AG04450 (cell line): ENCODE measurements around the gene RPS15A. TPM values are rescaled to one million over a fixed set of nuclear protein-coding genes. Genes with fewer than 3 reads are reported as not detected.

ENCODE experiments used
- CTCF ChIA-PET: fragments of 300-600, 350-600 bp; formaldehyde crosslinking; extraction: SDS; loops from one replicate; lab custom pipeline; 2022; ENCODE audit warnings: antibody characterized with exemption, inconsistent platforms; lab: Charles Lee
- POLR2A ChIA-PET: fragments of 350-600 bp; formaldehyde crosslinking; extraction: SDS; loops from one replicate; lab custom pipeline; 2021; ENCODE audit warnings: antibody characterized with exemption, inconsistent platforms; lab: Yijun Ruan, JAX
- DNase-seq: peaks from one replicate; pipeline ENCODE4 v3.0.0-alpha.2; 2011; ENCODE audit warnings: low read depth, low spot score
- H3K27ac ChIP-seq: one replicate; pipeline ENCODE4 v1.5.1; 2012; ENCODE audit warnings: low read depth, low read length, control low read depth
- H3K27me3 ChIP-seq: one replicate; pipeline ENCODE4 v1.6.0; 2012; ENCODE audit warnings: low read length; ENCODE audit not compliant: control insufficient read depth, insufficient read depth
- H3K4me3 ChIP-seq: 2 replicates; pipeline ENCODE4 v1.5.1; 2011; ENCODE audit warnings: mild to moderate bottlenecking, low read depth, low read length, control low read depth
- H3K9me3 ChIP-seq: 2 replicates; pipeline ENCODE4 v1.5.1; 2012; ENCODE audit warnings: low read length; ENCODE audit not compliant: control insufficient read depth, insufficient read depth
- polyA plus RNA-seq: library from polyadenylated mRNA; depleted of rRNA; stranded (reverse); fragments of >200 nt; gene quantifications from 2 replicates; pipeline ENCODE4 v1.2.3, GENCODE V29; 2011
- TF ChIP-seq, protein P1 (sequence below): IDR thresholded peaks from 2 replicates; pipeline ENCODE4 v1.5.1; 2011; ENCODE audit warnings: low read depth, low read length, control low read depth, inconsistent platforms

The RPS15A gene
- polyA plus RNA-seq, 1 experiment = 3,917 TPM

GRCh38 chr16:18833707-18834505 lies 43.8 kb upstream of the RPS15A start:
- TF ChIP-seq, protein P1, sequence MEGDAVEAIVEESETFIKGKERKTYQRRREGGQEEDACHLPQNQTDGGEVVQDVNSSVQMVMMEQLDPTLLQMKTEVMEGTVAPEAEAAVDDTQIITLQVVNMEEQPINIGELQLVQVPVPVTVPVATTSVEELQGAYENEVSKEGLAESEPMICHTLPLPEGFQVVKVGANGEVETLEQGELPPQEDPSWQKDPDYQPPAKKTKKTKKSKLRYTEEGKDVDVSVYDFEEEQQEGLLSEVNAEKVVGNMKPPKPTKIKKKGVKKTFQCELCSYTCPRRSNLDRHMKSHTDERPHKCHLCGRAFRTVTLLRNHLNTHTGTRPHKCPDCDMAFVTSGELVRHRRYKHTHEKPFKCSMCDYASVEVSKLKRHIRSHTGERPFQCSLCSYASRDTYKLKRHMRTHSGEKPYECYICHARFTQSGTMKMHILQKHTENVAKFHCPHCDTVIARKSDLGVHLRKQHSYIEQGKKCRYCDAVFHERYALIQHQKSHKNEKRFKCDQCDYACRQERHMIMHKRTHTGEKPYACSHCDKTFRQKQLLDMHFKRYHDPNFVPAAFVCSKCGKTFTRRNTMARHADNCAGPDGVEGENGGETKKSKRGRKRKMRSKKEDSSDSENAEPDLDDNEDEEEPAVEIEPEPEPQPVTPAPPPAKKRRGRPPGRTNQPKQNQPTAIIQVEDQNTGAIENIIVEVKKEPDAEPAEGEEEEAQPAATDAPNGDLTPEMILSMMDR = no peak
- CTCF ChIA-PET = interaction anchor here (1.0 to 2.8 kb wide), 2 partner anchors 32 to 136 kb away, joined by 3 to 9 read pairs; partner anchors contain the start of gene ARL6IP1

DNA sequence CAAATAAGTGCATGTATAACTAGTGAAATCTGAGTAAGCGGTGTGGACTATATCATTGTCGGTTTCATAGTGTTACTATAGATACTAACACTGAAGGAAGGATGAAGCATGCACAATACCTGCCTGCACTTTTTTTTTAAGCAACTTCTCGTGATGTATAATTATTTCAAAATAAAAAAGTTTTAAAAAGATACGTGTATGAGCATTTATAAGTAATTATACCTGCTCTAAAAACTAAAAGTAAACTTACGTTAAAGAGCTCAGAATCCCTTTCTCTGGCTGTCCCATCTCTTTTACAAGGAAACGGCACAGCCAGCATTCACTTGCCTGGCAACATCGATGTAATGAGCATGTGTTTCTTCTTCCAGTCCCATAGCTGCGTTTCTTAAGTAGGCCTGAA lies 42.5 kb upstream of the RPS15A start:
- ChIA-PET CTCF (interaction anchor here (1.0 to 2.8 kb wide), 2 partner anchors 16 to 31 kb away, joined by 4 to 9 read pairs; partner anchors contain the start of gene ARL6IP1), POLR2A (interaction anchor here (1.7 kb wide), 1 partner anchor 31 kb away, joined by 4 read pairs; the partner anchor contains the start of gene ARL6IP1)
- Histone ChIP-seq H3K4me3 (no peak overlapping the region), H3K9me3 (no peaks in the 10 kb centered on the region), H3K27me3 (no peaks in the 10 kb centered on the region), H3K27ac (no peak overlapping the region)
- DNase-seq = no peak
- TF ChIP-seq, protein P1 = no peak

More at GRCh38 chr16:18833707-18834505, 43.8 kb upstream of the RPS15A start:
- no peak overlapping the region for H3K27ac ChIP-seq
- POLR2A ChIA-PET = interaction anchor here (1.7 kb wide), 1 partner anchor 32 kb away, joined by 4 read pairs; the partner anchor contains the start of gene ARL6IP1
- H3K27me3 ChIP-seq = no peaks in the 10 kb centered on the region
- no peaks in the 10 kb centered on the region for H3K9me3 ChIP-seq
- DNase-seq = no peak
- no peak overlapping the region for H3K4me3 ChIP-seq

- ChIA-PET POLR2A (interaction anchor here (1.7 kb wide), 1 partner anchor 31 kb away, joined by 4 read pairs; the partner anchor contains the start of gene ARL6IP1), CTCF (interaction anchor here (1.0 to 1.2 kb wide), 3 partner anchors 17 to 31 kb away, joined by 4 to 6 read pairs (median 6); partner anchors contain the start of gene ARL6IP1)
- Histone ChIP-seq H3K9me3 (no peaks in the 10 kb centered on the region), H3K27me3 (no peaks in the 10 kb centered on the region), H3K4me3 (no peak overlapping the region), H3K27ac (no peak overlapping the region)
- DNase-seq = no peak
- TF ChIP-seq, protein P1 = no peak
These were observed 41.9 kb upstream of the RPS15A start for GRCh38 chr16:18832006-18832405.

GRCh38 chr16:18829251-18829650 lies 39.1 kb upstream of the RPS15A start:
- no peak for DNase-seq
- ChIA-PET POLR2A (no interaction called here), CTCF (interaction anchor here (1.1 kb wide), 1 partner anchor 28 kb away, joined by 5 read pairs; the partner anchor contains the start of gene ARL6IP1)
- Histone ChIP-seq H3K27me3 (no peaks in the 10 kb centered on the region), H3K9me3 (no peaks in the 10 kb centered on the region), H3K4me3 (no peak overlapping the region), H3K27ac (no peak overlapping the region)
- TF ChIP-seq, protein P1 = no peak

DNA sequence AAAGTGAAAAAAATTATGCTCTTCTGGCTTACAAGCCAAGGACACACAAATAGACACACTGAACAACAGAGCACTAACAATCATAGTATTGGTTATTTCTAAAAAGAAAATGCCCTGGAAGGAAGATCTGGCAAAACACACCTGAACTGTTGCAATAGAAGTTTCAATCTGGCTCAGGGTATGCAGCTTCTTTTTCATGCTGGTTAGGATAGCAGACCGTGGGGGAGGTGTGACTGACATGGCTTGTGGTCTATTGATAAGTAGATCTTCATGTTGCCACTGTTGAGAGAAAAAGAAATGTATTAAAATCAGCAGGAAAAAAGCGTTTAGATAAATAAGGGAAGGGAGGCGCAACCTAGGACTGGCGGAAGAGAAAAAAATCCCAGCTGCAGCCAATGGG lies 37.8 kb upstream of the RPS15A start:
- POLR2A ChIA-PET = no interaction called here
- H3K27ac ChIP-seq = no peak overlapping the region

More for the DNA sequence above, 37.8 kb upstream of the RPS15A start:
- no peak overlapping the region for H3K4me3 ChIP-seq
- no peaks in the 10 kb centered on the region for H3K27me3 ChIP-seq
- CTCF ChIA-PET = no interaction called here
- no peaks in the 10 kb centered on the region for H3K9me3 ChIP-seq
- DNase-seq = no peak
- TF ChIP-seq, protein P1 = no peak
